OCI-LY1 (cell line): ENCODE data around the gene TNNI2.

Experiments
- CTCF ChIP-seq: fragments of 200-600 bp; sonication (generic), shearing (Covaris generic); IDR thresholded peaks from 2 replicates; pipeline ENCODE4 v1.5.1; 2017; ENCODE audit warnings: mild to moderate bottlenecking, antibody characterized with exemption, low read length, moderate library complexity, mixed read lengths
- EZH2 ChIP-seq: fragments of 200-600 bp; sonication (generic), shearing (Covaris generic); IDR thresholded peaks from 2 replicates; pipeline ENCODE4 v1.8.0; 2017; ENCODE audit warnings: borderline replicate concordance, mixed run types, mild to moderate bottlenecking, antibody characterized with exemption, low read length, moderate library complexity, mixed read lengths

- TF ChIP-seq EZH2 = no peak
- TF ChIP-seq CTCF = no peak
Observed at GRCh38 chr11:1877211-1878136, 38.7 kb downstream of the TNNI2 start.
